GM12878 (cell line): ENCODE measurements around the gene RARA. TPM values are rescaled to one million over a fixed set of nuclear protein-coding genes. Genes with fewer than 3 reads are reported as not detected.
A peak's percentile ranks its signal among the peaks of the same experiment; 100 is the strongest.

Experiments
- DPF2 ChIP-seq: fragments of 450-650 bp; IDR thresholded peaks from 2 replicates; pipeline ENCODE4 v1.6.1; 2017; ENCODE audit warnings: mild to moderate bottlenecking
- EP300 ChIP-seq, 2 experiments: fragments of 150-350 bp in 1 of 2; IDR thresholded peaks; 2 replicates each; pipeline ENCODE4 v1.6.1; 2011 to 2012; ENCODE audit warnings: low read depth in 2 of 2, low read length in 2 of 2, borderline replicate concordance in 1 of 2, improper control_type of control experiment in 1 of 2, inconsistent platforms in 1 of 2; ENCODE audit not compliant: control insufficient read depth in 1 of 2
- ESRRA ChIP-seq: IDR thresholded peaks from 2 replicates; pipeline ENCODE4 v1.6.1; 2012; ENCODE audit warnings: mild to moderate bottlenecking, low read length, improper control_type of control experiment
- FOXM1 ChIP-seq: IDR thresholded peaks from 2 replicates; pipeline ENCODE4 v1.6.1; 2012; ENCODE audit warnings: low read depth, mild to moderate bottlenecking, inconsistent platforms, low read length, moderate library complexity
- GABPA ChIP-seq: IDR thresholded peaks from 2 replicates; pipeline ENCODE4 v1.6.1; 2014; ENCODE audit warnings: antibody characterized with exemption, low read depth, mild to moderate bottlenecking, inconsistent platforms
- HDAC6 ChIP-seq: fragments of 200-600 bp; sonication (generic); IDR thresholded peaks from one replicate; pipeline ENCODE4 v1.8.0; 2017; ENCODE audit warnings: antibody characterized with exemption; ENCODE audit not compliant: unreplicated experiment
- JUNB ChIP-seq: IDR thresholded peaks from 2 replicates; pipeline ENCODE4 v1.6.1; 2016; ENCODE audit warnings: antibody characterized with exemption, mild to moderate bottlenecking
- KAT2A ChIP-seq: conservative IDR thresholded peaks from 2 replicates; pipeline ENCODE4 v1.6.1; 2011; ENCODE audit warnings: low read depth, low read length; ENCODE audit not compliant: control insufficient read depth
- MAX ChIP-seq: IDR thresholded peaks from 2 replicates; pipeline ENCODE4 v1.6.1; 2012; ENCODE audit warnings: low read depth, low read length, improper control_type of control experiment
- MEF2A ChIP-seq: IDR thresholded peaks from 2 replicates; pipeline ENCODE4 v1.6.1; 2011; ENCODE audit warnings: low read depth, mild to moderate bottlenecking, low read length, moderate library complexity; ENCODE audit not compliant: insufficient read depth
- MXI1 ChIP-seq: fragments of 150-350 bp; IDR thresholded peaks from 2 replicates; pipeline ENCODE4 v1.6.1; 2011; ENCODE audit warnings: low read depth, mild to moderate bottlenecking, inconsistent platforms, low read length, improper control_type of control experiment
- POLR2AphosphoS2 ChIP-seq: IDR thresholded peaks from 2 replicates; pipeline ENCODE4 v1.6.1; 2011; ENCODE audit warnings: low read depth, mild to moderate bottlenecking, low read length, improper control_type of control experiment, moderate library complexity
- POLR2AphosphoS5 ChIP-seq: IDR thresholded peaks from 2 replicates; pipeline ENCODE4 v1.6.1; 2011; ENCODE audit warnings: mild to moderate bottlenecking, low read length, inconsistent platforms
- RUNX3 ChIP-seq: IDR thresholded peaks from 2 replicates; pipeline ENCODE4 v1.6.1; 2012; ENCODE audit warnings: low read length, inconsistent platforms
- SREBF2 ChIP-seq: IDR thresholded peaks from 2 replicates; pipeline ENCODE4 v1.6.1; 2012; ENCODE audit warnings: mild to moderate bottlenecking, low read length
- SUZ12 ChIP-seq: fragments of 200-600 bp; sonication (generic); IDR thresholded peaks from one replicate; pipeline ENCODE4 v1.6.1; 2018; ENCODE audit warnings: antibody characterized with exemption, mild to moderate bottlenecking; ENCODE audit not compliant: unreplicated experiment
- TCF7 ChIP-seq: IDR thresholded peaks from 2 replicates; pipeline ENCODE4 v1.6.1; 2014; ENCODE audit warnings: antibody characterized with exemption, borderline replicate concordance
- USF1 ChIP-seq: IDR thresholded peaks from 2 replicates; pipeline ENCODE4 v1.6.1; 2011; ENCODE audit warnings: borderline replicate concordance, low read depth, mild to moderate bottlenecking, moderate library complexity, mixed read lengths, low read length; ENCODE audit not compliant: insufficient read depth; ENCODE audit errors: extremely low read length
- YBX1 ChIP-seq: fragments of 450-650 bp; IDR thresholded peaks from 2 replicates; pipeline ENCODE4 v1.6.1; 2016; ENCODE audit warnings: antibody characterized with exemption
- ZBED1 ChIP-seq: IDR thresholded peaks from 2 replicates; pipeline ENCODE4 v1.6.1; 2016; ENCODE audit warnings: borderline replicate concordance
- ZNF274 ChIP-seq: IDR thresholded peaks from one replicate; pipeline ENCODE4 v1.8.0; 2011; ENCODE audit not compliant: insufficient read length, insufficient read depth
- ZNF622 ChIP-seq: fragments of 450-650 bp; IDR thresholded peaks from 2 replicates; pipeline ENCODE4 v1.6.1; 2017; ENCODE audit warnings: mild to moderate bottlenecking, inconsistent platforms
- polyA plus RNA-seq, 11 experiments: library from polyadenylated mRNA; depleted of rRNA in 4 of 11; unstranded in 6 of 11; stranded (reverse) in 5 of 11; fragments of >200 nt; fragmentation: Nextera tagmentation in 4 of 11; fragmentation: Illumina TruSeq in 1 of 11; extraction: Ambion mirVana in 4 of 11; extraction: Trizol in 1 of 11; gene quantifications; 1 replicate in 1 of 11; 2 replicates in 10 of 11; pipeline versions ENCODE4 v1.2.1 to v1.2.3, GENCODE V29; 2011 to 2016; ENCODE audit warnings: inconsistent platforms in 2 of 11, missing spikeins in 2 of 11, low read depth in 1 of 11
- total RNA-seq, 4 experiments: library from RNA; depleted of rRNA in 3 of 4; stranded (reverse); fragments of >200 nt in 3 of 4; fragmentation: Illumina TruSeq in 1 of 4; extraction: Trizol in 1 of 4; gene quantifications; 2 replicates each; pipeline versions ENCODE4 v1.2.1 to v1.2.3, GENCODE V29; 2013 to 2021
- TF ChIP-seq, protein P1 (sequence below): fragments of 450-650 bp; formaldehyde crosslinking; IDR thresholded peaks from 2 replicates; pipeline ENCODE4 v1.5.0; 2022; ENCODE audit warnings: mild to moderate bottlenecking, missing genetic modification characterization
- TF ChIP-seq, protein P2 (sequence below): fragments of 450-650 bp; IDR thresholded peaks from 2 replicates; pipeline ENCODE4 v1.6.1; 2017; ENCODE audit warnings: antibody characterized with exemption, mild to moderate bottlenecking, moderate library complexity

RARA gene
- total and polyA plus RNA-seq, 10 of the 15 experiments (the other 5 are each of a cell fraction or from before 2014, with no cell fraction given): 0.13 to 33.6 (median 13.6) TPM

- peak; percentile 63; the same call in 1 of the 2 replicates for TF ChIP-seq RUNX3
- TF ChIP-seq, protein P1, sequence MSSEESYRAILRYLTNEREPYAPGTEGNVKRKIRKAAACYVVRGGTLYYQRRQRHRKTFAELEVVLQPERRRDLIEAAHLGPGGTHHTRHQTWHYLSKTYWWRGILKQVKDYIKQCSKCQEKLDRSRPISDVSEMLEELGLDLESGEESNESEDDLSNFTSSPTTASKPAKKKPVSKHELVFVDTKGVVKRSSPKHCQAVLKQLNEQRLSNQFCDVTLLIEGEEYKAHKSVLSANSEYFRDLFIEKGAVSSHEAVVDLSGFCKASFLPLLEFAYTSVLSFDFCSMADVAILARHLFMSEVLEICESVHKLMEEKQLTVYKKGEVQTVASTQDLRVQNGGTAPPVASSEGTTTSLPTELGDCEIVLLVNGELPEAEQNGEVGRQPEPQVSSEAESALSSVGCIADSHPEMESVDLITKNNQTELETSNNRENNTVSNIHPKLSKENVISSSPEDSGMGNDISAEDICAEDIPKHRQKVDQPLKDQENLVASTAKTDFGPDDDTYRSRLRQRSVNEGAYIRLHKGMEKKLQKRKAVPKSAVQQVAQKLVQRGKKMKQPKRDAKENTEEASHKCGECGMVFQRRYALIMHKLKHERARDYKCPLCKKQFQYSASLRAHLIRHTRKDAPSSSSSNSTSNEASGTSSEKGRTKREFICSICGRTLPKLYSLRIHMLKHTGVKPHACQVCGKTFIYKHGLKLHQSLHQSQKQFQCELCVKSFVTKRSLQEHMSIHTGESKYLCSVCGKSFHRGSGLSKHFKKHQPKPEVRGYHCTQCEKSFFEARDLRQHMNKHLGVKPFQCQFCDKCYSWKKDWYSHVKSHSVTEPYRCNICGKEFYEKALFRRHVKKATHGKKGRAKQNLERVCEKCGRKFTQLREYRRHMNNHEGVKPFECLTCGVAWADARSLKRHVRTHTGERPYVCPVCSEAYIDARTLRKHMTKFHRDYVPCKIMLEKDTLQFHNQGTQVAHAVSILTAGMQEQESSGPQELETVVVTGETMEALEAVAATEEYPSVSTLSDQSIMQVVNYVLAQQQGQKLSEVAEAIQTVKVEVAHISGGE (CRISPR knock-in tag): no peak
- TF ChIP-seq MXI1: peak; percentile 98
- TF ChIP-seq POLR2AphosphoS5: peak; percentile 91
- TF ChIP-seq USF1: no peak
- TF ChIP-seq MAX: peak; percentile 76
- TF ChIP-seq POLR2AphosphoS2: no peak; the same call in 1 of the 2 replicates
- TF ChIP-seq SREBF2: no peak
- no peak for TF ChIP-seq EP300 (IDR thresholded peaks at IDR 0.05; ENCODE audit: borderline replicate concordance in 1 of 2, control insufficient read depth in 1 of 2, low read depth in 2 of 2, low read length in 2 of 2)
- TF ChIP-seq, protein P2, sequence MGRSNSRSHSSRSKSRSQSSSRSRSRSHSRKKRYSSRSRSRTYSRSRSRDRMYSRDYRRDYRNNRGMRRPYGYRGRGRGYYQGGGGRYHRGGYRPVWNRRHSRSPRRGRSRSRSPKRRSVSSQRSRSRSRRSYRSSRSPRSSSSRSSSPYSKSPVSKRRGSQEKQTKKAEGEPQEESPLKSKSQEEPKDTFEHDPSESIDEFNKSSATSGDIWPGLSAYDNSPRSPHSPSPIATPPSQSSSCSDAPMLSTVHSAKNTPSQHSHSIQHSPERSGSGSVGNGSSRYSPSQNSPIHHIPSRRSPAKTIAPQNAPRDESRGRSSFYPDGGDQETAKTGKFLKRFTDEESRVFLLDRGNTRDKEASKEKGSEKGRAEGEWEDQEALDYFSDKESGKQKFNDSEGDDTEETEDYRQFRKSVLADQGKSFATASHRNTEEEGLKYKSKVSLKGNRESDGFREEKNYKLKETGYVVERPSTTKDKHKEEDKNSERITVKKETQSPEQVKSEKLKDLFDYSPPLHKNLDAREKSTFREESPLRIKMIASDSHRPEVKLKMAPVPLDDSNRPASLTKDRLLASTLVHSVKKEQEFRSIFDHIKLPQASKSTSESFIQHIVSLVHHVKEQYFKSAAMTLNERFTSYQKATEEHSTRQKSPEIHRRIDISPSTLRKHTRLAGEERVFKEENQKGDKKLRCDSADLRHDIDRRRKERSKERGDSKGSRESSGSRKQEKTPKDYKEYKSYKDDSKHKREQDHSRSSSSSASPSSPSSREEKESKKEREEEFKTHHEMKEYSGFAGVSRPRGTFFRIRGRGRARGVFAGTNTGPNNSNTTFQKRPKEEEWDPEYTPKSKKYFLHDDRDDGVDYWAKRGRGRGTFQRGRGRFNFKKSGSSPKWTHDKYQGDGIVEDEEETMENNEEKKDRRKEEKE: no peak
- TF ChIP-seq TCF7: no peak
- TF ChIP-seq DPF2: no peak
- TF ChIP-seq GABPA: no peak; the same call in 1 of the 2 replicates
- no peak for TF ChIP-seq ZBED1
- TF ChIP-seq ZNF274: no peak
- TF ChIP-seq HDAC6: no peak
- no peak for TF ChIP-seq KAT2A
- TF ChIP-seq JUNB: no peak
- no peak; the same call in 1 of the 2 replicates for TF ChIP-seq FOXM1
- no peak for TF ChIP-seq YBX1
- TF ChIP-seq ZNF622: no peak
- no peak for TF ChIP-seq MEF2A
- TF ChIP-seq SUZ12: no peak
- no peak for TF ChIP-seq ESRRA
These were observed 21.2 kb upstream of the RARA start, which contains the start of gene CDC6 (continued) for GRCh38 chr17:40287494-40288369.
